ENCODE measurements around the gene RAB11FIP4. TPM values are rescaled to one million over a fixed set of nuclear protein-coding genes. Genes with fewer than 3 reads are reported as not detected.

The RAB11FIP4 gene
- total and polyA plus RNA-seq, 2 of the 13 experiments (the other 11 are each of a cell fraction or from before 2014, with no cell fraction given) = 28.0 to 89.3 TPM

DNA sequence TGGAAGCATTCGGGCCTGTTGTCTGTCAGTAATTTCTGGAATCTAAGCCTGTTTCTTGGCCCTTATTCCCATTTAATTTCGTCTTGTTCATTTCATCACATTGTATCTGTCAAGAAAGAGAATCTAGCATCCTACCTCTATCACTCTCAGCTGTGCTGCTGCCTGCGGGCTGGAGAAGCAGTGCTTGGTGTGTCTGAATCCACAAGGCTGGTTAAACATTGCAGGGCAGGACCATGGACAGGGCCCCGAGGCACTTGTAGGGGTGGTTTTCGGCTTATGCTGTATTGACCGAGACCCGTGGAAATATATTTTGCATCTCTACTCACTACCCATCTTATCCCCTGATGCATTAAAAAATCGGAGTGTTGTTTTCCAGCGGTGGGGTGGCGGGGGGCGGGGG, 3.1 kb downstream of the RAB11FIP4 start (continued):
- TF ChIP-seq, protein P1, sequence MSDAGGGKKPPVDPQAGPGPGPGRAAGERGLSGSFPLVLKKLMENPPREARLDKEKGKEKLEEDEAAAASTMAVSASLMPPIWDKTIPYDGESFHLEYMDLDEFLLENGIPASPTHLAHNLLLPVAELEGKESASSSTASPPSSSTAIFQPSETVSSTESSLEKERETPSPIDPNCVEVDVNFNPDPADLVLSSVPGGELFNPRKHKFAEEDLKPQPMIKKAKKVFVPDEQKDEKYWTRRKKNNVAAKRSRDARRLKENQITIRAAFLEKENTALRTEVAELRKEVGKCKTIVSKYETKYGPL (CRISPR knock-in tag; IDR thresholded peaks at IDR 0.05) = peak; percentile 65; the same call in 1 of the 2 replicates
- TF ChIP-seq ZBTB20 (CRISPR knock-in tag; IDR thresholded peaks at IDR 0.05; ENCODE audit: borderline replicate concordance, low read depth) (peak; percentile 42; the same call in 1 of the 2 replicates), MATR3 (CRISPR knock-in tag; IDR thresholded peaks at IDR 0.05) (no peak), NR3C1 (CRISPR knock-in tag; IDR thresholded peaks at IDR 0.05) (no peak), HOXD1 (CRISPR knock-in tag; IDR thresholded peaks at IDR 0.05) (no peak), ZNF615 (CRISPR knock-in tag; IDR thresholded peaks at IDR 0.05; ENCODE audit: borderline replicate concordance) (no peak; the same call in 1 of the 2 replicates), MEIS2 (CRISPR knock-in tag; IDR thresholded peaks at IDR 0.05) (no peak), ZBTB21 (CRISPR knock-in tag; IDR thresholded peaks at IDR 0.05) (no peak; the same call in 1 of the 2 replicates), CREM (IDR thresholded peaks at IDR 0.05) (no peak), CREM (CRISPR knock-in tag; IDR thresholded peaks at IDR 0.05) (no peak), RAD51 (IDR thresholded peaks at IDR 0.05; ENCODE audit: borderline replicate concordance) (no peak), HNRNPLL (IDR thresholded peaks at IDR 0.05; ENCODE audit: low read depth, low read length, poor library complexity, severe bottlenecking) (no peak), SP5 (CRISPR knock-in tag; IDR thresholded peaks at IDR 0.05; ENCODE audit: borderline replicate concordance, low read depth) (no peak), MAFF (IDR thresholded peaks at IDR 0.05; ENCODE audit: low read depth, low read length) (no peak), ZNF737 (CRISPR knock-in tag; IDR thresholded peaks at IDR 0.05; ENCODE audit: borderline replicate concordance) (no peak), IRF2 (CRISPR knock-in tag; IDR thresholded peaks at IDR 0.05) (peak; percentile 51; the same call in 1 of the 2 replicates), KLF11 (CRISPR knock-in tag; IDR thresholded peaks at IDR 0.05) (peak; percentile 95)
- TF ChIP-seq, protein P2, sequence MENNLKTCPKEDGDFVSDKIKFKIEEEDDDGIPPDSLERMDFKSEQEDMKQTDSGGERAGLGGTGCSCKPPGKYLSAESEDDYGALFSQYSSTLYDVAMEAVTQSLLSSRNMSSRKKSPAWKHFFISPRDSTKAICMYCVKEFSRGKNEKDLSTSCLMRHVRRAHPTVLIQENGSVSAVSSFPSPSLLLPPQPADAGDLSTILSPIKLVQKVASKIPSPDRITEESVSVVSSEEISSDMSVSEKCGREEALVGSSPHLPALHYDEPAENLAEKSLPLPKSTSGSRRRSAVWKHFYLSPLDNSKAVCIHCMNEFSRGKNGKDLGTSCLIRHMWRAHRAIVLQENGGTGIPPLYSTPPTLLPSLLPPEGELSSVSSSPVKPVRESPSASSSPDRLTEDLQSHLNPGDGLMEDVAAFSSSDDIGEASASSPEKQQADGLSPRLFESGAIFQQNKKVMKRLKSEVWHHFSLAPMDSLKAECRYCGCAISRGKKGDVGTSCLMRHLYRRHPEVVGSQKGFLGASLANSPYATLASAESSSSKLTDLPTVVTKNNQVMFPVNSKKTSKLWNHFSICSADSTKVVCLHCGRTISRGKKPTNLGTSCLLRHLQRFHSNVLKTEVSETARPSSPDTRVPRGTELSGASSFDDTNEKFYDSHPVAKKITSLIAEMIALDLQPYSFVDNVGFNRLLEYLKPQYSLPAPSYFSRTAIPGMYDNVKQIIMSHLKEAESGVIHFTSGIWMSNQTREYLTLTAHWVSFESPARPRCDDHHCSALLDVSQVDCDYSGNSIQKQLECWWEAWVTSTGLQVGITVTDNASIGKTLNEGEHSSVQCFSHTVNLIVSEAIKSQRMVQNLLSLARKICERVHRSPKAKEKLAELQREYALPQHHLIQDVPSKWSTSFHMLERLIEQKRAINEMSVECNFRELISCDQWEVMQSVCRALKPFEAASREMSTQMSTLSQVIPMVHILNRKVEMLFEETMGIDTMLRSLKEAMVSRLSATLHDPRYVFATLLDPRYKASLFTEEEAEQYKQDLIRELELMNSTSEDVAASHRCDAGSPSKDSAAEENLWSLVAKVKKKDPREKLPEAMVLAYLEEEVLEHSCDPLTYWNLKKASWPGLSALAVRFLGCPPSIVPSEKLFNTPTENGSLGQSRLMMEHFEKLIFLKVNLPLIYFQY (CRISPR knock-in tag; IDR thresholded peaks at IDR 0.05; ENCODE audit: borderline replicate concordance) = peak; percentile 67; the same call in 1 of the 2 replicates
- TF ChIP-seq, protein P3, sequence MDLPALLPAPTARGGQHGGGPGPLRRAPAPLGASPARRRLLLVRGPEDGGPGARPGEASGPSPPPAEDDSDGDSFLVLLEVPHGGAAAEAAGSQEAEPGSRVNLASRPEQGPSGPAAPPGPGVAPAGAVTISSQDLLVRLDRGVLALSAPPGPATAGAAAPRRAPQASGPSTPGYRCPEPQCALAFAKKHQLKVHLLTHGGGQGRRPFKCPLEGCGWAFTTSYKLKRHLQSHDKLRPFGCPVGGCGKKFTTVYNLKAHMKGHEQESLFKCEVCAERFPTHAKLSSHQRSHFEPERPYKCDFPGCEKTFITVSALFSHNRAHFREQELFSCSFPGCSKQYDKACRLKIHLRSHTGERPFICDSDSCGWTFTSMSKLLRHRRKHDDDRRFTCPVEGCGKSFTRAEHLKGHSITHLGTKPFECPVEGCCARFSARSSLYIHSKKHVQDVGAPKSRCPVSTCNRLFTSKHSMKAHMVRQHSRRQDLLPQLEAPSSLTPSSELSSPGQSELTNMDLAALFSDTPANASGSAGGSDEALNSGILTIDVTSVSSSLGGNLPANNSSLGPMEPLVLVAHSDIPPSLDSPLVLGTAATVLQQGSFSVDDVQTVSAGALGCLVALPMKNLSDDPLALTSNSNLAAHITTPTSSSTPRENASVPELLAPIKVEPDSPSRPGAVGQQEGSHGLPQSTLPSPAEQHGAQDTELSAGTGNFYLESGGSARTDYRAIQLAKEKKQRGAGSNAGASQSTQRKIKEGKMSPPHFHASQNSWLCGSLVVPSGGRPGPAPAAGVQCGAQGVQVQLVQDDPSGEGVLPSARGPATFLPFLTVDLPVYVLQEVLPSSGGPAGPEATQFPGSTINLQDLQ (CRISPR knock-in tag; IDR thresholded peaks at IDR 0.05) = no peak
- TF ChIP-seq, protein P4, sequence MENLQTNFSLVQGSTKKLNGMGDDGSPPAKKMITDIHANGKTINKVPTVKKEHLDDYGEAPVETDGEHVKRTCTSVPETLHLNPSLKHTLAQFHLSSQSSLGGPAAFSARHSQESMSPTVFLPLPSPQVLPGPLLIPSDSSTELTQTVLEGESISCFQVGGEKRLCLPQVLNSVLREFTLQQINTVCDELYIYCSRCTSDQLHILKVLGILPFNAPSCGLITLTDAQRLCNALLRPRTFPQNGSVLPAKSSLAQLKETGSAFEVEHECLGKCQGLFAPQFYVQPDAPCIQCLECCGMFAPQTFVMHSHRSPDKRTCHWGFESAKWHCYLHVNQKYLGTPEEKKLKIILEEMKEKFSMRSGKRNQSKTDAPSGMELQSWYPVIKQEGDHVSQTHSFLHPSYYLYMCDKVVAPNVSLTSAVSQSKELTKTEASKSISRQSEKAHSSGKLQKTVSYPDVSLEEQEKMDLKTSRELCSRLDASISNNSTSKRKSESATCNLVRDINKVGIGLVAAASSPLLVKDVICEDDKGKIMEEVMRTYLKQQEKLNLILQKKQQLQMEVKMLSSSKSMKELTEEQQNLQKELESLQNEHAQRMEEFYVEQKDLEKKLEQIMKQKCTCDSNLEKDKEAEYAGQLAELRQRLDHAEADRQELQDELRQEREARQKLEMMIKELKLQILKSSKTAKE (CRISPR knock-in tag; IDR thresholded peaks at IDR 0.05; ENCODE audit: borderline replicate concordance) = no peak

Data from HepG2 (cell line).